Coronary artery (tissue), 2 donors: Measurements from ENCODE around the gene CENPS.

Experiments used
- DNase-seq: peaks from one replicate; pipeline ENCODE4 v3.0.0-alpha.2; 2017; ENCODE audit warnings: low spot score
- H3K27ac ChIP-seq, 2 donors: fragments of 200-600 bp; sonication (generic); one replicate each; pipeline ENCODE4 v1.5.1; 2016 to 2019
- H3K4me3 ChIP-seq: fragments of 200-600 bp; sonication (generic); 2 replicates; pipeline ENCODE4 v1.5.1; 2016; ENCODE audit warnings: mild to moderate bottlenecking, moderate library complexity
- CTCF ChIP-seq: fragments of 200-600 bp; sonication (generic); IDR thresholded peaks from one replicate; pipeline ENCODE4 v1.5.1; 2019; ENCODE audit warnings: antibody characterized with exemption

CENPS gene

GRCh38 chr1:10479296-10479695, 49.1 kb downstream of the CENPS start:
- Histone ChIP-seq H3K27ac (no peak overlapping the region), H3K4me3 (no peak overlapping the region)
- TF ChIP-seq CTCF = no peak
- DNase-seq = no peak

- TF ChIP-seq CTCF = no peak
- Histone ChIP-seq H3K4me3 (no peak overlapping the region), H3K27ac (no peak overlapping the region)
- DNase-seq = no peak
Observed at GRCh38 chr1:10480614-10481013, 50.4 kb downstream of the CENPS start.

GRCh38 chr1:10484521-10484920, 54.3 kb downstream of the CENPS start:
- no peak for TF ChIP-seq CTCF
- Histone ChIP-seq H3K4me3 (no peak overlapping the region), H3K27ac (no peak overlapping the region)
- no peak for DNase-seq

GRCh38 chr1:10489291-10490055, 59.2 kb downstream of the CENPS start:
- no peak overlapping the region for H3K4me3 ChIP-seq
- no peak for TF ChIP-seq CTCF
- H3K27ac ChIP-seq = no peak overlapping the region
- DNase-seq = no peak

- no peak overlapping the region for H3K27ac ChIP-seq
- no peak for DNase-seq
- no peak for TF ChIP-seq CTCF
- no peak overlapping the region for H3K4me3 ChIP-seq
Observed at GRCh38 chr1:10490286-10490970, 60.2 kb downstream of the CENPS start.
